Activated T-cell treated with anti-CD3 and anti-CD28 coated beads, Interleukin-2, amount 50 U/mL, for 1 hour (primary cell): ENCODE data around the gene APOBEC4.

Source experiments
- DNase-seq: peaks from one replicate; pipeline ENCODE4 v3.0.0-alpha.2; 2020

Gene APOBEC4

DNA sequence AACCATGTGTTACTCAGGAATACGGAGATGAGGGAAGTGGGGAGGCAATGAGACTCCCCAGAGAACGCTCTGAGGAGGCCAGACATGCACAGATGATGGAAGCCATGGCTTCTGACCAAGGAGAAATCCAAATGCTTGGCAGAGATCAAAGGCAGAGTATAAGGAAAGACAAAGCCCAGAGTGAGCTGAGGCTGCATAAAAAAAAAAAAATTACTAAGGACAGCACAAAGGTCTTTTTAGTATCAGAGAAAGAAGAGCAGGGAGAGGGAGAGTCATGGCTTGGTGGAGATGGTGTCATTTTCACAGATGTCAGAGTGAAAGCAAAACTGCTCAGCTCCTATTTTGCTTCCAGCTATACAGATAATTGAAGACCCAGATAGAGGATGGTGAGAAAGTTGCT is 54.7 kb downstream of the APOBEC4 start:
- no peak for DNase-seq

- DNase-seq: no peak
Measured at GRCh38 chr1:183597656-183598347, 55.3 kb downstream of the APOBEC4 start.

DNA sequence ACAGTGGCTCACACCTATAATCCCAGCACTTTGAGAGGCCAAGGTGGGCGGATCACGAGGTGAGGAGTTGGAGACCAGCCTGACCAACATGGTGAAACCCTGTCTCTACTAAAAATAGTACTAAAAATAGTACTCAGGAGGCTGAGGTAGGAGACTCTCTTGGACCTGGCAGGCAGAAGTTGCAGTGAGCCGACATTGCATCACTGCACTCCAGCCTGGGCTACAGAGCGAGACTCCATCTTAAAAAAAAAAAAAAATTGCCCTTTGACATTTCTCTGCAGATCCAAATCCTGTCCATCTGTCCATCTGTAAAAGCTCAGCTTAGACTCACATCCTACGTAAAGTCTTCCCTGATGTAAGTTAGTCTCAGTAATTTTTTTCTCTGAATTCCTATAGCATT is 56.6 kb downstream of the APOBEC4 start:
- no peak for DNase-seq
